GM10847 (cell line): ENCODE measurements around the gene DTNA.

Source experiments
- POLR2A ChIP-seq: IDR thresholded peaks from 2 replicates; pipeline ENCODE4 v1.6.1; 2011; ENCODE audit not compliant: insufficient read length; ENCODE audit errors: extremely low read depth

Gene DTNA

GRCh38 chr18:34807106-34807796 is 97.2 kb downstream of the DTNA start:
- TF ChIP-seq POLR2A = no peak

GRCh38 chr18:34808389-34808788 is 98.3 kb downstream of the DTNA start:
- TF ChIP-seq POLR2A = no peak

- TF ChIP-seq POLR2A = no peak
These were observed 99.5 kb downstream of the DTNA start for GRCh38 chr18:34809451-34810072.

- no peak for TF ChIP-seq POLR2A
These were observed 106.1 kb downstream of the DTNA start for GRCh38 chr18:34816183-34816582.

- no peak for TF ChIP-seq POLR2A
These were observed 107.5 kb downstream of the DTNA start for GRCh38 chr18:34817636-34818035.

- TF ChIP-seq POLR2A = no peak
These were observed 108.0 kb downstream of the DTNA start for GRCh38 chr18:34818064-34818463.

GRCh38 chr18:34820360-34821065 is 110.4 kb downstream of the DTNA start:
- no peak for TF ChIP-seq POLR2A

GRCh38 chr18:34821669-34822210 is 111.6 kb downstream of the DTNA start:
- TF ChIP-seq POLR2A = no peak

GRCh38 chr18:34828093-34828492 is 118.0 kb downstream of the DTNA start:
- TF ChIP-seq POLR2A = no peak

GRCh38 chr18:34834897-34835296 is 124.8 kb downstream of the DTNA start:
- no peak for TF ChIP-seq POLR2A

GRCh38 chr18:34835466-34835865 is 125.4 kb downstream of the DTNA start:
- TF ChIP-seq POLR2A = no peak

- no peak for TF ChIP-seq POLR2A
These were observed 127.7 kb downstream of the DTNA start for GRCh38 chr18:34837769-34838272.

GRCh38 chr18:34838669-34839068 is 128.6 kb downstream of the DTNA start:
- no peak for TF ChIP-seq POLR2A

GRCh38 chr18:34840256-34840826 is 130.2 kb downstream of the DTNA start:
- TF ChIP-seq POLR2A = no peak

GRCh38 chr18:34841891-34842290 is 131.8 kb downstream of the DTNA start:
- no peak for TF ChIP-seq POLR2A
